Smooth muscle cell (in vitro differentiated cells): ENCODE data around the gene ST8SIA1. TPM values are rescaled to one million over a fixed set of nuclear protein-coding genes. Genes with fewer than 3 reads are reported as not detected.

ENCODE experiments used
- DNase-seq: peaks from one replicate; lab custom pipeline; 2025; ENCODE audit not compliant: unreplicated experiment; lab: John Stamatoyannopoulos, UW
- H2AFZ ChIP-seq: fragments of 200-600 bp; sonication (generic); 2 replicates; pipeline ENCODE4 v1.6.0; 2016; ENCODE audit warnings: antibody characterized with exemption, low read depth, mild to moderate bottlenecking
- H3F3A ChIP-seq: fragments of 200-600 bp; sonication (generic); 2 replicates; pipeline ENCODE4 v1.6.0; 2017; ENCODE audit warnings: antibody characterized with exemption, low read depth
- H3K27ac ChIP-seq: fragments of 200-600 bp; sonication (generic); 2 replicates; pipeline ENCODE4 v1.5.1; 2016; ENCODE audit warnings: low read depth, mild to moderate bottlenecking
- H3K27me3 ChIP-seq: fragments of 200-600 bp; sonication (generic); 2 replicates; pipeline ENCODE4 v1.6.1; 2016; ENCODE audit warnings: low read depth, mild to moderate bottlenecking
- H3K36me3 ChIP-seq: fragments of 200-600 bp; sonication (generic); 2 replicates; pipeline ENCODE4 v1.5.1; 2016; ENCODE audit warnings: low read depth
- H3K4me1 ChIP-seq: fragments of 200-600 bp; sonication (generic); 2 replicates; pipeline ENCODE4 v1.5.1; 2016; ENCODE audit warnings: low read depth
- H3K4me2 ChIP-seq: fragments of 200-600 bp; sonication (generic); 2 replicates; pipeline ENCODE4 v1.6.0; 2016; ENCODE audit warnings: mild to moderate bottlenecking
- H3K4me3 ChIP-seq: fragments of 200-600 bp; sonication (generic); 2 replicates; pipeline ENCODE4 v1.5.1; 2016; ENCODE audit warnings: mild to moderate bottlenecking
- H3K79me2 ChIP-seq: fragments of 200-600 bp; sonication (generic); 2 replicates; pipeline ENCODE4 v1.6.0; 2016; ENCODE audit warnings: low read depth, mild to moderate bottlenecking
- H3K9ac ChIP-seq: fragments of 200-600 bp; sonication (generic); 2 replicates; pipeline ENCODE4 v1.6.0; 2016; ENCODE audit warnings: low read depth
- H3K9me3 ChIP-seq: fragments of 200-600 bp; sonication (generic); replicated peaks from 2 replicates; pipeline ENCODE4 v1.5.1; 2016; ENCODE audit warnings: low read depth
- H4K20me1 ChIP-seq: fragments of 200-600 bp; sonication (generic); 2 replicates; pipeline ENCODE4 v1.6.0; 2016; ENCODE audit warnings: low read depth
- WGBS: methylation state at CpG from one replicate; pipeline ENCODE4 v1.1.7; 2016; ENCODE audit warnings: low lambda C conversion rate; 5-methylcytosine and 5-hydroxymethylcytosine counted together
- polyA plus RNA-seq: library from polyadenylated mRNA; unstranded; fragments of >200 nt; fragmentation: Nextera tagmentation; extraction: Ambion mirVana; gene quantifications from 2 replicates; pipeline ENCODE4 v1.2.1, GENCODE V29; 2016
- total RNA-seq: library from RNA; depleted of rRNA; stranded (reverse); fragments of >200 nt; gene quantifications from 2 replicates; pipeline ENCODE4 v1.2.3, GENCODE V29; 2014
- TF ChIP-seq, protein P1 (sequence below): fragments of 200-600 bp; sonication (generic); IDR thresholded peaks from 2 replicates; pipeline ENCODE4 v1.5.1; 2017; ENCODE audit warnings: borderline replicate concordance, mild to moderate bottlenecking, antibody characterized with exemption; ENCODE audit not compliant: insufficient read depth, poor library complexity, severe bottlenecking

The ST8SIA1 gene
- total and polyA plus RNA-seq, 2 experiments from 2014 or later: 3.7 to 5.3 TPM

DNA sequence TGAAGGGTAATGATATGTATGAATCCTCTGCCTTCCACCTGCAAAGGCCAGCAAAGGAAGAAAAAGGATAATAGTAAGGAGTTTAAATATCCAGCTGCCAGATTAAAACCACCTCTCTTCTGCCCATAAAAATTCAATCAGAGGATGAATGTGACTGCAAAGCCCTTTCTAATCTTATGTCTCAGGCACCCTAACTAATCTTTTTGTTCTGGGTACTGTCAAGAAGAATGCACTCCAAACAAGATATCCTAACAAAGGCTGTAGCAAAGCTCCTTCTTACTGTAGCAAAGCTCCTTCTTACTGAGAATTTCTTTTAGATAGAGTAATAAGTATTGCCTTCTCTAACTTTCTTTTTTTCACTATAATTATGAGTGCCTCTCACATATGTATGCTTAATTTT, 91.8 kb downstream of the ST8SIA1 start:
- H3K4me2 ChIP-seq: no peak overlapping the region

DNA sequence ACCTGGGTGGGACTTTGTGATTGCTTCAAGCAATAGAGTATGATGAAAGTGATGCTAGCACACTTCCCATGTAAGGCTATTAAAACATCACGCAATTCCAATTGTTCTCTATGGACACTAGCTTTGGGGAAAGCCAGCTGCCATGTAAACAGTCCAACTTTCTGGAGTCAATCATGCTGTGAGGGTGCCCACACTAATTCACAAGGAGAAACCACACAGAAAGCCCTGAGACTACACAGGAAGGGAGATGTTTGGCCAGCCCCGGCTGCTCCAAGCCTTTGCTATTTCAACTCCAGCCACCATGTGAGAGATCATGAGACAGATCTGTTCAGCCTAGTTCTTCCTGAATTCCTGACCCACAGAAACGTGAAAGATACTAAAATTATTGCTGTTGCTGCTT, 96.3 kb downstream of the ST8SIA1 start:
- Histone ChIP-seq H3K4me1 (peaks cover 6% of the 10 kb centered on the region), H3K36me3 (no peaks in the 10 kb centered on the region), H4K20me1 (no peaks in the 10 kb centered on the region), H2AFZ (no peak overlapping the region), H3K4me3 (no peak overlapping the region), H3K27me3 (no peaks in the 10 kb centered on the region), H3K9me3 (no peaks in the 10 kb centered on the region), H3K79me2 (no peaks in the 10 kb centered on the region), H3K9ac (no peak overlapping the region), H3K27ac (no peak overlapping the region), H3F3A (no peaks in the 10 kb centered on the region), H3K4me2 (no peak overlapping the region)
- DNase-seq: no peak
- 43% methylated on average over 3 of the region's 3 CpGs for WGBS
- TF ChIP-seq, protein P1, sequence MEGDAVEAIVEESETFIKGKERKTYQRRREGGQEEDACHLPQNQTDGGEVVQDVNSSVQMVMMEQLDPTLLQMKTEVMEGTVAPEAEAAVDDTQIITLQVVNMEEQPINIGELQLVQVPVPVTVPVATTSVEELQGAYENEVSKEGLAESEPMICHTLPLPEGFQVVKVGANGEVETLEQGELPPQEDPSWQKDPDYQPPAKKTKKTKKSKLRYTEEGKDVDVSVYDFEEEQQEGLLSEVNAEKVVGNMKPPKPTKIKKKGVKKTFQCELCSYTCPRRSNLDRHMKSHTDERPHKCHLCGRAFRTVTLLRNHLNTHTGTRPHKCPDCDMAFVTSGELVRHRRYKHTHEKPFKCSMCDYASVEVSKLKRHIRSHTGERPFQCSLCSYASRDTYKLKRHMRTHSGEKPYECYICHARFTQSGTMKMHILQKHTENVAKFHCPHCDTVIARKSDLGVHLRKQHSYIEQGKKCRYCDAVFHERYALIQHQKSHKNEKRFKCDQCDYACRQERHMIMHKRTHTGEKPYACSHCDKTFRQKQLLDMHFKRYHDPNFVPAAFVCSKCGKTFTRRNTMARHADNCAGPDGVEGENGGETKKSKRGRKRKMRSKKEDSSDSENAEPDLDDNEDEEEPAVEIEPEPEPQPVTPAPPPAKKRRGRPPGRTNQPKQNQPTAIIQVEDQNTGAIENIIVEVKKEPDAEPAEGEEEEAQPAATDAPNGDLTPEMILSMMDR: no peak

More for the DNA sequence above, 91.8 kb downstream of the ST8SIA1 start:
- TF ChIP-seq, protein P1: no peak
- no peak overlapping the region for H3K9ac ChIP-seq
- H3K9me3 ChIP-seq: no peaks in the 10 kb centered on the region
- no peak overlapping the region for H3K27ac ChIP-seq
- no peak overlapping the region for H2AFZ ChIP-seq
- H3K27me3 ChIP-seq: no peaks in the 10 kb centered on the region
- no peaks in the 10 kb centered on the region for H3K79me2 ChIP-seq
- no peak for DNase-seq
- H3K4me3 ChIP-seq: no peak overlapping the region
- H3K4me1 ChIP-seq: peaks cover 6% of the 10 kb centered on the region
- no peaks in the 10 kb centered on the region for H3F3A ChIP-seq
- H3K36me3 ChIP-seq: no peaks in the 10 kb centered on the region
- H4K20me1 ChIP-seq: no peaks in the 10 kb centered on the region

DNA sequence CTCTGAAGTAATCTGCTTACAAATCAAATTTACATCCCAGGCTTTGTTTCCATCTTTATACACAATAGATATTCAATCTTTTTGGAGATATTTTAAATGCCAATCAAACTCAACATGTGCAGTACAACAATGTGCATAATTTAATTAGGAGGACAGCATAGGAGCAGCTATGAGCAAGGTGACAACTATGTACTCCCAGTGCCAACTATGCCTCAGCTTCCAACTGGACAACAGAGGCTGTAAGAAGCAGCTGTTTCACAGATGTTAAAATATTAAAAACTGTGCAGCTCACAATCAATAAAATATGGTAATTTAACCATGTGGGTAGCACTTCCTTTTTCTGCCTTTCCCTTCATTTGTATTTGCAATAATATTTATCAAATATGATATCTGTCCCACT, 99.9 kb downstream of the ST8SIA1 start:
- TF ChIP-seq, protein P1: no peak
- Histone ChIP-seq H3K36me3 (no peaks in the 10 kb centered on the region), H3K27me3 (no peaks in the 10 kb centered on the region), H4K20me1 (no peaks in the 10 kb centered on the region), H3K4me3 (no peak overlapping the region), H3F3A (peaks cover 16% of the 10 kb centered on the region), H3K4me2 (no peak overlapping the region), H3K9ac (no peak overlapping the region), H3K27ac (no peak overlapping the region), H3K4me1 (no peaks in the 10 kb centered on the region), H3K79me2 (no peaks in the 10 kb centered on the region), H3K9me3 (no peaks in the 10 kb centered on the region), H2AFZ (no peak overlapping the region)
- no peak for DNase-seq

DNA sequence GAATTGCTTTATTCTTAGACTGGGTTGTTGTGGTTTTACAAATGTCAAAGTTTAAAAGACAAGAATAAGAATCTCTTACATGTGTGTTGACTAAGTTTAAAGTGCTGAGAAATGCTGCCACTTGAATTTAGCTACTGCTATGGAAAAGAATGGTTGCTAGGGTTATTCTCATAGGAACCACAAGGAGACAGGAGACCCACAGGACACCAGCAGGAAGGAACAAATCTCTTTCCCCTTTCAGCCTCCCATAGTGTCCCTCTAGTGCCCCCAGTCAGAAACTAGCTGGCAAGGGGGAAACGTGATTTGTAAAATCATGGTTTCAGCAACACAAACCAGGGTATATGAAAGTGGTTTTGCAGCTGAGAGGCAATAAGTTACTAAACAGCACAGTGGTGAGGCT, 102.7 kb downstream of the ST8SIA1 start:
- no peak for DNase-seq
- WGBS: 42% methylated on average over 1 of the region's 1 CpG

More for the DNA sequence above, 102.7 kb downstream of the ST8SIA1 start:
- no peaks in the 10 kb centered on the region for H3K4me1 ChIP-seq
- H3K36me3 ChIP-seq: no peaks in the 10 kb centered on the region
- H4K20me1 ChIP-seq: no peaks in the 10 kb centered on the region
- H3K9ac ChIP-seq: no peak overlapping the region
- no peak overlapping the region for H3K4me2 ChIP-seq
- H3K27me3 ChIP-seq: no peaks in the 10 kb centered on the region
- no peak overlapping the region for H3K4me3 ChIP-seq
- no peaks in the 10 kb centered on the region for H3K79me2 ChIP-seq
- H3K9me3 ChIP-seq: no peaks in the 10 kb centered on the region
- no peak overlapping the region for H3K27ac ChIP-seq
- no peak overlapping the region for H2AFZ ChIP-seq
- H3F3A ChIP-seq: peaks cover 17% of the 10 kb centered on the region
- TF ChIP-seq, protein P1: no peak
